ENCODE data around the gene SRSF12.
"Not testable (repeated sequence)": the region's sequence is repeated elsewhere in the genome, so short reads cannot be mapped to it uniquely, and the experiment has no call there.

The SRSF12 gene

GRCh38 chr6:89068695-89069094 is 49.2 kb downstream of the SRSF12 start:
- Histone ChIP-seq H4K20me1 (ENCODE audit: low read depth, low read length) (no peaks in the 10 kb centered on the region), H3K79me2 (ENCODE audit: insufficient read depth, low read length) (no peaks in the 10 kb centered on the region), H3K4me3 (ENCODE audit: insufficient read depth, low read length, poor library complexity, severe bottlenecking) (no peak overlapping the region), H3K36me3 (ENCODE audit: low read length) (no peaks in the 10 kb centered on the region), H3K9ac (ENCODE audit: low read length) (no peak overlapping the region), H2AFZ (ENCODE audit: low read depth, low read length, severe bottlenecking) (no peak overlapping the region), H3F3A (ENCODE audit: insufficient read depth) (no peaks in the 10 kb centered on the region), H3K9me3 (ENCODE audit: insufficient read depth, low read length) (no peaks in the 10 kb centered on the region), H3K4me2 (ENCODE audit: low read depth, low read length, poor library complexity, severe bottlenecking) (no peak overlapping the region), H3K27ac (ENCODE audit: low read depth, low read length) (no peak overlapping the region), H3K9me2 (replicated peaks; ENCODE audit: insufficient read depth, low read length) (no peaks in the 10 kb centered on the region), H3K27me3 (ENCODE audit: low read length) (no peaks in the 10 kb centered on the region)
- TF ChIP-seq CTCF (IDR thresholded peaks at IDR 0.05; ENCODE audit: insufficient read depth, low read length, poor library complexity, severe bottlenecking), result no peak
- TF ChIP-seq EZH2phosphoT487 (conservative IDR thresholded peaks at IDR 0.05; ENCODE audit: low read length), result no peak

GRCh38 chr6:89067796-89068195 is 50.1 kb downstream of the SRSF12 start:
- H3K9me2 ChIP-seq (replicated peaks; ENCODE audit: insufficient read depth, low read length), result no peaks in the 10 kb centered on the region
- H3F3A ChIP-seq (ENCODE audit: insufficient read depth), result no peaks in the 10 kb centered on the region
- no peaks in the 10 kb centered on the region for H3K27me3 ChIP-seq (ENCODE audit: low read length)
- H3K79me2 ChIP-seq (ENCODE audit: insufficient read depth, low read length), result no peaks in the 10 kb centered on the region
- H3K27ac ChIP-seq (ENCODE audit: low read depth, low read length), result no peak overlapping the region
- no peaks in the 10 kb centered on the region for H3K36me3 ChIP-seq (ENCODE audit: low read length)
- H3K4me2 ChIP-seq (ENCODE audit: low read depth, low read length, poor library complexity, severe bottlenecking), result no peak overlapping the region
- H3K9ac ChIP-seq (ENCODE audit: low read length), result no peak overlapping the region
- no peak overlapping the region for H2AFZ ChIP-seq (ENCODE audit: low read depth, low read length, severe bottlenecking)
- H4K20me1 ChIP-seq (ENCODE audit: low read depth, low read length), result no peaks in the 10 kb centered on the region
- H3K9me3 ChIP-seq (ENCODE audit: insufficient read depth, low read length), result no peaks in the 10 kb centered on the region
- no peak overlapping the region for H3K4me3 ChIP-seq (ENCODE audit: insufficient read depth, low read length, poor library complexity, severe bottlenecking)
- TF ChIP-seq EZH2phosphoT487 (conservative IDR thresholded peaks at IDR 0.05; ENCODE audit: low read length), result no peak
- TF ChIP-seq CTCF (IDR thresholded peaks at IDR 0.05; ENCODE audit: insufficient read depth, low read length, poor library complexity, severe bottlenecking), result no peak

GRCh38 chr6:89066940-89067646 is 50.8 kb downstream of the SRSF12 start:
- H3K79me2 ChIP-seq (ENCODE audit: insufficient read depth, low read length), result no peaks in the 10 kb centered on the region
- no peaks in the 10 kb centered on the region for H3K9me3 ChIP-seq (ENCODE audit: insufficient read depth, low read length)
- H2AFZ ChIP-seq (ENCODE audit: low read depth, low read length, severe bottlenecking), result no peak overlapping the region
- H3K9ac ChIP-seq (ENCODE audit: low read length), result no peak overlapping the region
- H3K4me3 ChIP-seq (ENCODE audit: insufficient read depth, low read length, poor library complexity, severe bottlenecking), result no peak overlapping the region
- no peaks in the 10 kb centered on the region for H3K9me2 ChIP-seq (replicated peaks; ENCODE audit: insufficient read depth, low read length)
- TF ChIP-seq EZH2phosphoT487 (conservative IDR thresholded peaks at IDR 0.05; ENCODE audit: low read length) (no peak), CTCF (IDR thresholded peaks at IDR 0.05; ENCODE audit: insufficient read depth, low read length, poor library complexity, severe bottlenecking) (no peak)
- no peak overlapping the region for H3K27ac ChIP-seq (ENCODE audit: low read depth, low read length)
- H3K27me3 ChIP-seq (ENCODE audit: low read length), result no peaks in the 10 kb centered on the region
- no peak overlapping the region for H3K4me2 ChIP-seq (ENCODE audit: low read depth, low read length, poor library complexity, severe bottlenecking)
- no peaks in the 10 kb centered on the region for H4K20me1 ChIP-seq (ENCODE audit: low read depth, low read length)
- H3F3A ChIP-seq (ENCODE audit: insufficient read depth), result no peaks in the 10 kb centered on the region
- no peaks in the 10 kb centered on the region for H3K36me3 ChIP-seq (ENCODE audit: low read length)

GRCh38 chr6:89066121-89066520 is 51.8 kb downstream of the SRSF12 start:
- not testable (repeated sequence) for H3K9ac ChIP-seq (ENCODE audit: low read length); H3K36me3 ChIP-seq (ENCODE audit: low read length); H2AFZ ChIP-seq (ENCODE audit: low read depth, low read length, severe bottlenecking); H3K79me2 ChIP-seq (ENCODE audit: insufficient read depth, low read length); H3F3A ChIP-seq (ENCODE audit: insufficient read depth); H3K9me2 ChIP-seq (replicated peaks; ENCODE audit: insufficient read depth, low read length); H3K4me2 ChIP-seq (ENCODE audit: low read depth, low read length, poor library complexity, severe bottlenecking); H3K4me3 ChIP-seq (ENCODE audit: insufficient read depth, low read length, poor library complexity, severe bottlenecking); H4K20me1 ChIP-seq (ENCODE audit: low read depth, low read length); H3K27me3 ChIP-seq (ENCODE audit: low read length); H3K27ac ChIP-seq (ENCODE audit: low read depth, low read length); H3K9me3 ChIP-seq (ENCODE audit: insufficient read depth, low read length)

GRCh38 chr6:89064931-89065330 is 52.9 kb downstream of the SRSF12 start:
- H3K27ac ChIP-seq (ENCODE audit: low read depth, low read length); H3K4me2 ChIP-seq (ENCODE audit: low read depth, low read length, poor library complexity, severe bottlenecking); H3K9me2 ChIP-seq (replicated peaks; ENCODE audit: insufficient read depth, low read length); H3K36me3 ChIP-seq (ENCODE audit: low read length); H3K9me3 ChIP-seq (ENCODE audit: insufficient read depth, low read length); H3K79me2 ChIP-seq (ENCODE audit: insufficient read depth, low read length); H3K4me3 ChIP-seq (ENCODE audit: insufficient read depth, low read length, poor library complexity, severe bottlenecking); H3K27me3 ChIP-seq (ENCODE audit: low read length); H2AFZ ChIP-seq (ENCODE audit: low read depth, low read length, severe bottlenecking); H4K20me1 ChIP-seq (ENCODE audit: low read depth, low read length); H3F3A ChIP-seq (ENCODE audit: insufficient read depth); H3K9ac ChIP-seq (ENCODE audit: low read length): not testable (repeated sequence)

Measured in SU-DHL-6 (cell line).